NCI-H187 treated with DMSO at 0.1 percent for 48 hours (cell line): Measurements from ENCODE around the gene HNRNPC.
"Not testable (repeated sequence)": the region's sequence is repeated elsewhere in the genome, so short reads cannot be mapped to it uniquely, and the experiment has no call there.

Source experiments
- DNase-seq: peaks from one replicate; lab custom pipeline; 2025; lab: John Stamatoyannopoulos, UW

HNRNPC gene

DNA sequence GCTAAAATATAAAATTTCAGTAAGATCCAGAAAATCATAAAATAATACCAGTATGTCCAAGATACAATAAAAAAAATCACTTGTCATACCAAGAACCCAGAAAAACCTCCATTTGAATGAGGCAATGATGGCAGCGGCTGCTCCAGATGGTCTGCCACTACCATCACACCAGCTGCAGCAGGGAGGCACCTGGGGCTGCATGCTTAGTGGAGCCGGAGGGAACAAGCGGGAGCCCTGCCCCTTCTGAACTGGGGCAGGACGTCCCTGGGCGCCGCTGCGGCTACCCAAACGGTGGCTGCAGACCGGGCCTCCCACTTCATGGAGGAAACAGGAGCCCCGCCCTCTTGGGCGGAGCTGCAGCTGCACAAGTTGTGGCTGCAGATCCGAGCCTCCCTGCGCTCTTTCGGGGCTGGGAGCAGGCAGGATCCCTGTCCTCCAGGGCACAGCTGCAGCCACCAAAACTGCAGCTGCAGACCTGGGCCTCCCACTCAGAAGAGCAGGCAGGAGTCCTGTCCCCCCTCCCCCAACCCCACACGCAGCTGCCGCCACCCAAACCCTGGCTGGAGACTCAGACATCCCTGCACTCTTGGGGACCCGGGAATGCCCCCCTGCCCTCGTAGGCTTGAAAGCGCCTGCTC is 77.3 kb downstream of the HNRNPC start:
- DNase-seq: peak; percentile 67

DNA sequence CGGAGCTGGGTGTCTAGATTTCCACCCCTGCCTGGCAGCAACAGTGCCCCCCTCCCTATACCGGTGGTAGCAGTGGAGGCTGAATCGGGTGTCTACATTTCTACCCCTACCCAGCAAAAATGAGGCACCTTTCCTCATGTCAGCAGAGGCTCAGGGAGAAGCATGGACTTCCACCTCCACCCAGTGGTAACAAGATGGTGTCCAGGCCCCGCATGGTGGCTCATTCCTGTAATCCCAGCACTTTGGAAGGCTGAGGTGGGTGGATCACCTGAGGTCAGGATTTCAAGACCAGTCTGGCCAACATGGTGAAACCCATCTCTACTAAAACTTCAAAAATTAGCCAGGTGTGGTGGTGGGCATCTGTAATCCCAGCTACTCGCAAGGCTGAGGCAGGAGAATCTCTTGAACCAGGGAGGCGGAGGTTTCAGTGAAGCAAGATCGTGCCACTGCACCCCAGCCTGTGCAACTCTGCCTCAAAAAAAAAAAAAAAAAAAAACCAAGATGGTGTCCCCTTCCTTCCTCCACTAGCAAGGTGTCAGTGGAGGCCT is 77.9 kb downstream of the HNRNPC start:
- no peak for DNase-seq

DNA sequence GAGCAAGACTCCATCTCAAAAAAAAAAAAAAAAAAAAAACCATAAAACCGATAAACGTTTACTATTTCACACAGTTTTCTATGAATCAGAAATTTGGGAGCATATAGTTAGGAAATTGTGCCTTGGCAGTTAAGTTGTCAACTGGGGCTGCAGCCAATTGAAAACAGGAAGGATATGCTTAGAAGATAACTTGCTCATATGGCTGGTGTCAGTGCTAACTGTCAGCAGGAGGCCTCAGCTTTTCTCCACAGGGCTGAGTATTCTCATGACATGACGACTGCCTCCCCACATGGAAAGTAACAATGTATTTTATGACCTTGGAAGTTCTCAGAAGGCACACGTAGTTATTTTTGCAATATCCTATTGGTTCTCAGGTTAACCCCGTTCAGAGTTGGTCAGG is 83.8 kb downstream of the HNRNPC start:
- no peak for DNase-seq

DNA sequence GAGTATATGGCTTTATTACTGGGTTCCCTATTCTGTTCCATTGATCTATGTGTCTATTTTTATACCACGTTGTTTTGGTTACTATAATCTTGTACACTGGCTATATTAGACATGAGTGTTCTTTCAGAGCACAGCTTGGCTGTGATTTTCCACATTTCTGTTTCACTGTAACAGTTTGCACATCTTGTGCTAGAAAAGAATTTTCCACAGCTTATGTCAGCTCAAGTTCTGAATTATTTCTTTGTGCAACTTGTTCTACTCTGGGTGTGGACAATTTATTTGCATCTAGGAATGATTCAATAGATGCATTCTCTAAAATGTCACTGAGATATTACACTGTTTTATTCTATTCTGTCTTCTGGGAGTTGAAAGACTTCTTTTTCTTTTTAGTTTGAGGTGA is 85.0 kb downstream of the HNRNPC start:
- no peak for DNase-seq

DNA sequence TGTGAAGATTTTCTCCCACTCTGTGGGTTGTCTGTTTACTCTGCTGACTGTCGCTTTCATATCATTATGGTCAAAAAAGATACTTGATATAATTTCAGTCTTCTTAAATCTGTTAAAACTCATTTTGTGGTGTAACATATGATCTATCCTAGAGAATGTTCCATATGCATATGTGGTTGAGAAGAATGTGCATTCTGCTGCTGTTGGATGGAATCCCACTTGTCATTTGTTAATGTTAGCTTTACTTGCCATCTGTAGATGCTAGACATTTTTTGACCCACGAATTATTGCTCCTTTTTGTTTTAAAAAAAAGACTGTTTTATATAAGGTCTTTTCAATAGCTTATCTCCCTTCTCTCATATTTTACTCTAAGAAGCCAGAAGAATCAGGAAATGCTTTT is 87.1 kb downstream of the HNRNPC start:
- no peak for DNase-seq

DNA sequence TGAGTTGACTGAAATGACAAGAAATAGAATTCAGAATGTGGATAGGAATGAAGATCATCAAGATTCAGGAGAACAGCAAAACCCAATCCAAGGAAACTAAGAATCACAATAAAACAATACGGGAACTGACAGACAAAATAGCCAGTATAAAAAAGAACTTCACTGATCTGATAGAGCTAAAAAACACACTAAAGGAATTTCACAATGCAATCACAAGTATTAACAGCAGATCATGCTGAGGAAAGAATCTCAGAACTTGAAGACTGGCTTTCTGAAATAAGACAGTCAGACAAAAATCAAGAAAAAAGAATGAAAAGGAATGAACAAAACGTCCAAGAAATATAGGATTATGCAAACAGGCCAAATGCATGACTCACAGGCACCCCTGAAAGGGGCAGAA is 98.1 kb downstream of the HNRNPC start:
- DNase-seq: no peak

DNA sequence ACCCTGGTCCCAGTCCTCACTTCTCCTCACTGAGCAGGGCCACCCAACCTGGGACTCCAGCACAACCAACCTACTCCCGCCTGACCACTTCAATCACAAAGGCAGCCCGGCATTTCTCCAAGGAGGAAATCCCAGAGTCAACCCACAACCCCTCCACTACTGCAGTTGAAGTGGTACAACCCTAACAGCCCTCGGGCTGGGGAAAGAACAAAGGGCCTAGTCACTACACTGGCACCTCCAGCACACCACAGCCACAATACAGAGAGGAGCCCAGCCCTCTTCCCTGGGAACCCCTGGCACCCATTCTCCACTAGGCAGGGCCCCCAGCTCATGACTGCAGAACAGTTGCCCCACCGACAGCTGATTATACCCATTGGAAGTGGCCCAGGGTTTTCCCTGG is 99.7 kb downstream of the HNRNPC start:
- no peak for DNase-seq

DNA sequence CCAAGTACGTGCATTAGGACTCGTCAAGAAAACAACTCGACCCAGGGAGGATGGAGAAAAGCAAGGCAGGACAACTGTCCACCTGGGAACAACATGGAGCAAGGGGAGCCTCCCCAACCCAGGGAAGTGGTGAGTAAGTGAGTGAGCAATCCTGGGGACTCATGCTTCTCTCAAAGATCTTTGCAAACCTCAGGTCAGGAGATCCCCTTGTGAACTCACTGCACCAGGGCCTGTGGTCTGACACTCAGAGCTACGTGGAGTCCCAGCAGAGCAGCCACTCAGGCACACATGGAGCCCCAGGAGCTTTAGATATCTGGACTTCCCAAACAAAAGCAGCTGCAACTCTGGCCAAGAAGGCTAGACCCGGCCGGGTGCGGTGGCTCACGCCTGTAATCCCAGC is 101.2 kb downstream of the HNRNPC start:
- DNase-seq: no peak

DNA sequence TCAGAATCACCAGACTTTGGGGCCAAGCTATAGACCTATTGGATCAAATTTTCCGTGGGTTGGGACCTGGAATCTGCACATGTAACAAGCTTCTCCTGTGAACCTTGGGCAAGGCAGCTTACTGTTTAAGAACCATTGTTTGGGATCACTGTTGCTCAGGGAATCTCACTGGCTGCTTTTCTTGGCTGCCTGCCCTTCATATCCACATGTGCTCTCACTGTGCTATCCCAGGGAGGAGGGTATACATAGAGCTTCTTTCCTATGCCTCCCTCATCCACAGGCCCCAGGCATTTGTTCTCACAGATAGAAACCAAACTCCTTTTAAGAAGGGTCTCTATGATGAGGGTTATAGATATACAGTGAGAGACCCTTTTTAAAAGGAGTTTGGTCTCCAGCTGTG is 103.6 kb downstream of the HNRNPC start:
- not testable (repeated sequence) for DNase-seq

DNA sequence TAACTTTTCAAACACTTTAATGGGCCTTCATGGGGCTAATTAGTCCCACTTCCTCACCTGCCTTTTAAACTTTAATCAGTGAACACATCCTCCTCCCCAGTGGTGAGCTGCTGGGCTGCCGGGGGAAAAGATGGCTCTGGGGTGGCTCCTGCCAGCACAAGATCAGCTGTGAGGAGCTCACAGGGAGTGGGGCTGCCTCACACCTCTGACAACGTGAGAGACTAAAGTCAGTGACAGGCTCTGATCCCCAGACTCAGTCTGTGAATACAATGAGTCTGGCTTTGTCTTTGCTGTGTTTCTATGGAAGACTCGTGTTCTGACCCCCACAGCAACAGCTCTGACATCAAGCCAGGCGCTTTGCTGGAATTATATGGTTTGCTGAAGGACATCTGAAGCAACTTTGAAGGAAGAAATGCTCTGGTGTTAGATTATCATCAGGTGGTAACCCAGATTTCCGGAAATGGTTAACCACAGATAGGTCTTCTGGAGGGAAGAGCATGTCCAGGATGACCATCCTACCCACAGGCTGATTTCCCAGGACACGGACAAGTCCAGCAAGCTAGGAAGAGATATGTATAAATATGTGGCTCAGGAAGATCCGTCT is 104.1 kb downstream of the HNRNPC start:
- DNase-seq: not testable (repeated sequence)

DNA sequence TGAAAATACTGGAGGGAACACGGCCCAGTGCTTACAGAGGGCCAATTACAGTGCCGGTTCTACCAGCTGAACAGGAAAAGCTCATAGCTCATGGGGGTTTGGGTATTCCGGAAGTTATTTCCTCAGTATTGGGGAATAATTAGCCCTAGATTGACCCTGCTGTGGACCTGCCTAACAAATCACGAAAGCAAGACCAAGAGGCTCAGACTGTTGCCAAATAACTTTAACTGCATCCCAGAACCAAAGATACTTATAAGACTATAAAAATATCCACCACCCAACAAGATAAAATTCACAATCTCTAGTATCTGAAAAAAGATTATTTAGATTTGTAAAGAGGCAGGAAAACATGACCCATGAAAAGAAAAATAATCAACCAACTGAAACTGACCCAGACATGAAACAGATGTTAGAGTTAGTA is 105.4 kb downstream of the HNRNPC start:
- DNase-seq: no peak

DNA sequence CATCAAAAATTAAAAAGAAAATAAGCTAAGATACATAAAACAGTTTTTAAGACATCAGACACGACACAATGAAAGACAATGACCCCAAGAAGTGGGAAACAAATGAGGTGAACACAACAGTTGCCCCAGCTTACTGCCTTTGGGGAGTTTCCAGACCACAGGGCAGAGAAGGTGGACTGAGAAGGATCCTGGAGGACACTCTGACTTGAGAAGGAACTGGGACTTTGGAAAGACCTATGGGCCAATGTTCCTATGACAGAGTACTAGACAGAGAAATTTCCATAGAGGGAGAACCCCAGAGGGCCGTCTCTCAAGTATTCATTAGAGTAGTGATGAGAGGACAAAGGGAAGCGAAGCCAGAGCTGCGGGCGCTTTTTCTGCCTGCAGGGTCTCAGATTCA is 107.2 kb downstream of the HNRNPC start:
- no peak for DNase-seq

DNA sequence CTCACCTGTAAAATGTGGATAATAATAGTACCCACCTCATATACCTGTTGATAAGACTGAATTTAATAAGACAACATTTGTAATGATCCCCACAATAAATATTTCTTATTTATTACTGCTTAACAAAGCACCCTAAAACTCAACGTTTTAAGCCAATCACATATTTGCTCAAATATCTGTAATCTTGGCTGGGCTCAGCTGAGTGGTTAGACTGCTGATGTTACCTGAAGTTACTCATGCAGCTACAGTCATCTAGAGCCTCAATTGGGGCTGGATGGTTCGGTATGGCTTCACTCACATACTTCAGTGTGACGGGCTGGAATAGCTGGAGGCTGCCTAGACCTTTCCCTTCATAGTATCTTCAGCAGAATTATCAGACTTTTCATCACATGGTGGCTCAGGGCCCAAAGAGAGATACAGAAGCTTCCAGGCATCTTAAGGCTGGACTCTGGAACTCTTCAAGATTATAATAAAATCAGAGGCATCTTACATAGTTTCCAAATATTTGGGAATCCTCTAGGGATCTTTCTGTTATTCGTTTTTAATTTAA is 109.1 kb downstream of the HNRNPC start:
- DNase-seq: no peak
